SK-N-SH (cell line): ENCODE data around the gene MEGF8. TPM values are rescaled to one million over a fixed set of nuclear protein-coding genes. Genes with fewer than 3 reads are reported as not detected.

Experiments used
- CTCF ChIA-PET: fragments of 300-600, 350-600 bp; formaldehyde crosslinking; extraction: SDS; loops from one replicate; lab custom pipeline; 2021; lab: Yijun Ruan, JAX
- POLR2A ChIA-PET: fragments of 350-600 bp; sonication (Branson Sonifier 250); formaldehyde crosslinking; extraction: SDS; loops from one replicate; lab custom pipeline; 2020; ENCODE audit warnings: antibody characterized with exemption, inconsistent platforms; lab: Yijun Ruan, JAX
- DNase-seq: peaks from one replicate; pipeline ENCODE4 v3.0.0; 2012
- H2AFZ ChIP-seq: fragments of 200-600 bp; sonication (generic); 2 replicates; pipeline ENCODE4 v1.8.1; 2016; ENCODE audit warnings: antibody characterized with exemption, mild to moderate bottlenecking, low read depth
- H3F3A ChIP-seq: fragments of 200-600 bp; sonication (generic); replicated peaks from 2 replicates; pipeline ENCODE3; 2016; ENCODE audit warnings: antibody characterized with exemption, mild to moderate bottlenecking; ENCODE audit not compliant: insufficient read depth
- H3K27ac ChIP-seq, 2 experiments: fragments of 200-500 bp in 1 of 2; fragments of 200-600 bp in 1 of 2; sonication (Bioruptor generic) in 1 of 2; sonication (generic), shearing (Covaris generic) in 1 of 2; 2 replicates each; pipeline versions ENCODE4 v1.5.1 to v1.6.1; 2014 to 2016; ENCODE audit warnings: low read depth in 2 of 2, inconsistent platforms in 1 of 2, low read length in 1 of 2, mild to moderate bottlenecking in 1 of 2, mixed read lengths in 1 of 2
- H3K27me3 ChIP-seq: fragments of 200-600 bp; sonication (generic), shearing (Covaris generic); 2 replicates; pipeline ENCODE4 v1.6.1; 2016; ENCODE audit warnings: mixed run types; ENCODE audit not compliant: insufficient read depth
- H3K36me3 ChIP-seq, 2 experiments: fragments of 200-500 bp in 1 of 2; fragments of 200-600 bp in 1 of 2; sonication (Bioruptor generic) in 1 of 2; sonication (generic) in 1 of 2; replicated peaks in 1 of 2; 2 replicates each; pipeline versions ENCODE3 to v1.5.1; 2014 to 2016; ENCODE audit warnings: low read length in 1 of 2, mild to moderate bottlenecking in 1 of 2; ENCODE audit not compliant: insufficient read depth in 2 of 2, control insufficient read depth in 1 of 2
- H3K4me1 ChIP-seq, 2 experiments: fragments of 200-500 bp in 1 of 2; fragments of 200-600 bp in 1 of 2; sonication (Bioruptor generic) in 1 of 2; sonication (generic), shearing (Covaris generic) in 1 of 2; 2 replicates each; pipeline versions ENCODE4 v1.5.1 to v1.6.1; 2014 to 2016; ENCODE audit warnings: low read depth in 1 of 2, low read length in 1 of 2, mixed run types in 1 of 2; ENCODE audit not compliant: insufficient read depth in 2 of 2, control insufficient read depth in 1 of 2
- H3K4me2 ChIP-seq: fragments of 200-600 bp; sonication (generic), shearing (Covaris generic); 2 replicates; pipeline ENCODE4 v1.6.1; 2017; ENCODE audit warnings: mixed run types
- H3K4me3 ChIP-seq, 2 experiments: fragments of 200-500 bp in 1 of 2; fragments of 200-600 bp in 1 of 2; sonication (Bioruptor generic) in 1 of 2; sonication (generic), shearing (Covaris generic) in 1 of 2; 2 replicates each; pipeline versions ENCODE4 v1.5.1 to v1.8.1; 2014 to 2016; ENCODE audit warnings: low read depth in 2 of 2, inconsistent platforms in 1 of 2, low read length in 1 of 2, mild to moderate bottlenecking in 1 of 2, mixed read lengths in 1 of 2, moderate library complexity in 1 of 2
- H3K79me2 ChIP-seq: fragments of 200-600 bp; sonication (generic); 2 replicates; pipeline ENCODE4 v1.8.1; 2017; ENCODE audit warnings: mild to moderate bottlenecking; ENCODE audit not compliant: insufficient read depth
- H3K9ac ChIP-seq: fragments of 200-600 bp; sonication (generic); 2 replicates; pipeline ENCODE4 v1.6.1; 2017; ENCODE audit warnings: mixed run types
- H3K9me2 ChIP-seq: fragments of 200-600 bp; sonication (generic); 2 replicates; pipeline ENCODE4 v1.6.1; 2017; ENCODE audit warnings: mixed run types
- H3K9me3 ChIP-seq: fragments of 200-600 bp; sonication (generic); 2 replicates; pipeline ENCODE4 v1.6.1; 2017; ENCODE audit warnings: mixed run types, mild to moderate bottlenecking, moderate library complexity
- H4K20me1 ChIP-seq: fragments of 200-600 bp; sonication (generic); 2 replicates; pipeline ENCODE4 v1.6.1; 2017; ENCODE audit warnings: mild to moderate bottlenecking, mixed run types; ENCODE audit not compliant: insufficient read depth
- CTCF ChIP-seq: fragments of 200-600 bp; sonication (generic); IDR thresholded peaks from 2 replicates; pipeline ENCODE4 v1.6.1; 2017; ENCODE audit warnings: antibody characterized with exemption, mild to moderate bottlenecking, moderate library complexity
- EP300 ChIP-seq, 2 experiments: IDR thresholded peaks; 2 replicates each; pipeline versions ENCODE4 v1.4.0 to v1.6.1; 2012; ENCODE audit warnings: borderline replicate concordance in 1 of 2, low read depth in 1 of 2, low read length in 1 of 2
- EZH2phosphoT487 ChIP-seq: fragments of 200-600 bp; sonication (generic); IDR thresholded peaks from 2 replicates; pipeline ENCODE4 v1.6.1; 2017; ENCODE audit warnings: low read depth, mixed run types, mild to moderate bottlenecking, antibody characterized with exemption, moderate library complexity, borderline replicate concordance
- FOXJ3 ChIP-seq: sonication (generic); formaldehyde crosslinking; IDR thresholded peaks from 2 replicates; pipeline ENCODE4 v1.5.1; 2020; ENCODE audit warnings: mild to moderate bottlenecking, missing genetic modification reagents
- FOXM1 ChIP-seq: IDR thresholded peaks from 2 replicates; pipeline ENCODE4 v1.4.0; 2012; ENCODE audit warnings: low read depth, mild to moderate bottlenecking
- JUND ChIP-seq: IDR thresholded peaks from 2 replicates; pipeline ENCODE4 v1.4.0; 2012
- MAX ChIP-seq: IDR thresholded peaks from 2 replicates; pipeline ENCODE4 v1.4.0; 2012; ENCODE audit warnings: low read depth
- PBX3 ChIP-seq: IDR thresholded peaks from 2 replicates; pipeline ENCODE4; 2012
- POLR2AphosphoS5 ChIP-seq: IDR thresholded peaks from 2 replicates; pipeline ENCODE4 v1.6.1; 2012; ENCODE audit warnings: low read depth, low read length
- RAD21 ChIP-seq: IDR thresholded peaks from 2 replicates; pipeline ENCODE4 v1.6.1; 2012; ENCODE audit warnings: mild to moderate bottlenecking, low read length
- RCOR1 ChIP-seq: fragments of 150-350 bp; IDR thresholded peaks from 2 replicates; pipeline ENCODE4 v1.6.1; 2017; ENCODE audit warnings: antibody characterized with exemption, low read length
- SIN3A ChIP-seq: IDR thresholded peaks from 2 replicates; pipeline ENCODE4 v1.6.1; 2012; ENCODE audit warnings: low read depth, mild to moderate bottlenecking, low read length, moderate library complexity, borderline replicate concordance
- TCF12 ChIP-seq: IDR thresholded peaks from 2 replicates; pipeline ENCODE4 v1.4.0; 2012
- TEAD4 ChIP-seq: IDR thresholded peaks from 2 replicates; pipeline ENCODE4 v1.4.0; 2012; ENCODE audit warnings: mild to moderate bottlenecking, borderline replicate concordance; ENCODE audit not compliant: insufficient read depth
- USF1 ChIP-seq: IDR thresholded peaks from 2 replicates; pipeline ENCODE4 v1.4.0; 2012; ENCODE audit warnings: low read depth, borderline replicate concordance
- USF2 ChIP-seq: fragments of 150-350 bp; IDR thresholded peaks from 2 replicates; pipeline ENCODE4 v1.6.1; 2017; ENCODE audit warnings: antibody characterized with exemption, low read length, low read depth, borderline replicate concordance
- YY1 ChIP-seq: IDR thresholded peaks from 2 replicates; pipeline ENCODE4 v1.4.0; 2012; ENCODE audit warnings: low read depth, mild to moderate bottlenecking
- ZBTB33 ChIP-seq: IDR thresholded peaks from 2 replicates; pipeline ENCODE4 v1.4.0; 2012; ENCODE audit warnings: low read depth, borderline replicate concordance
- WGBS: methylation state at CpG from one replicate; pipeline ENCODE4 v1.1.6; 2017; ENCODE audit warnings: low lambda C conversion rate; 5-methylcytosine and 5-hydroxymethylcytosine counted together
- polyA plus RNA-seq, 3 experiments: library from polyadenylated mRNA; depleted of rRNA; stranded (reverse); fragments of >200 nt; gene quantifications; 2 replicates each; pipeline ENCODE4 v1.2.3, GENCODE V29; 2012

MEGF8 gene
- polyA plus RNA-seq, 1 of the 3 experiments (the other 2 are of a cell fraction): 19.1 TPM

GRCh38 chr19:42424345-42424707 lies 98.9 kb downstream of the MEGF8 start:
- ChIA-PET CTCF (interaction anchor here (0.8 to 2.8 kb wide), 6 partner anchors 11 to 27 kb away, joined by 3 to 23 read pairs (median 4); no protein-coding TSS in a partner anchor), POLR2A (no interaction called here)
- H3K27me3 ChIP-seq: no peaks in the 10 kb centered on the region
- H3K9ac ChIP-seq: no peak overlapping the region
- no peak overlapping the region; the same call in 1 of the 2 replicates for H3K4me2 ChIP-seq
- H3K79me2 ChIP-seq: no peaks in the 10 kb centered on the region
- peaks cover 0 to 21% of the 10 kb centered on the region in 2 experiments; a peak in 1 of 4 replicates for H3K4me1 ChIP-seq
- no peaks in the 10 kb centered on the region for H3K9me3 ChIP-seq
- H3K27ac ChIP-seq: no peak overlapping the region
- H3K4me3 ChIP-seq: no peak overlapping the region
- H3K36me3 ChIP-seq: no peaks in the 10 kb centered on the region
- 0 out of 2 replicates have a peak overlapping the region, but pooled peaks have one; percentile 80 for H2AFZ ChIP-seq
- 97% methylated on average over 9 of the region's 15 CpGs for WGBS
- no peaks in the 10 kb centered on the region for H4K20me1 ChIP-seq
- DNase-seq: no peak
- no peaks in the 10 kb centered on the region for H3K9me2 ChIP-seq
- no peaks in the 10 kb centered on the region for H3F3A ChIP-seq
- no peak for TF ChIP-seq FOXM1
- no peak for TF ChIP-seq RCOR1
- TF ChIP-seq CTCF: no peak
- TF ChIP-seq TEAD4: no peak
- no peak for TF ChIP-seq USF1
- no peak for TF ChIP-seq TCF12
- no peak for TF ChIP-seq ZBTB33
- TF ChIP-seq FOXJ3 (CRISPR knock-in tag): no peak
- no peak for TF ChIP-seq YY1
- TF ChIP-seq POLR2AphosphoS5: no peak
- TF ChIP-seq PBX3: no peak
- TF ChIP-seq USF2: no peak
- no peak for TF ChIP-seq MAX
- TF ChIP-seq EP300 (IDR thresholded peaks at IDR 0.05; ENCODE audit: borderline replicate concordance in 1 of 2, low read depth in 1 of 2, low read length in 1 of 2): no peak
- TF ChIP-seq RAD21: no peak
- TF ChIP-seq JUND: no peak
- no peak for TF ChIP-seq EZH2phosphoT487
- TF ChIP-seq SIN3A: no peak
